HFFc6 (cell line): Measurements from ENCODE around the gene PTPRN2. TPM values are rescaled to one million over a fixed set of nuclear protein-coding genes. Genes with fewer than 3 reads are reported as not detected.

ENCODE experiments used
- DNase-seq: peaks from one replicate; pipeline ENCODE4 v3.0.0-alpha.2; 2018
- H3K27ac Mint-ChIP-seq: 2 replicates; pipeline ENCODE4 v1.8.0; 2020; ENCODE audit warnings: mild to moderate bottlenecking, mixed read lengths
- H3K27me3 Mint-ChIP-seq: 2 replicates; pipeline ENCODE4 v1.8.0; 2021; ENCODE audit warnings: mild to moderate bottlenecking, moderate library complexity, mixed read lengths; ENCODE audit not compliant: insufficient read depth
- H3K36me3 Mint-ChIP-seq: 2 replicates; pipeline ENCODE4 v1.8.0; 2021; ENCODE audit warnings: low read depth, mixed read lengths
- H3K4me1 Mint-ChIP-seq: 2 replicates; pipeline ENCODE4 v1.8.0; 2020; ENCODE audit warnings: low read depth, mixed read lengths
- H3K4me3 Mint-ChIP-seq: 2 replicates; pipeline ENCODE4 v1.8.0; 2020; ENCODE audit warnings: mild to moderate bottlenecking, moderate library complexity, mixed read lengths
- H3K9me3 Mint-ChIP-seq: 2 replicates; pipeline ENCODE4 v1.8.0; 2020; ENCODE audit warnings: mild to moderate bottlenecking, mixed read lengths
- total RNA-seq, 6 experiments: library from RNA; stranded (reverse); fragmentation: NEBNext Ultra II Directional; extraction: Animal tissue kit (Norgen Biotek cat#: 25700); gene quantifications; 2 replicates in 1 of 6; 3 replicates in 5 of 6; pipeline ENCODE4 v1.2.3, GENCODE V29; 2021
- TF ChIP-seq, protein P1 (sequence below): fragments of 200-600 bp; sonication (generic); IDR thresholded peaks from 2 replicates; pipeline ENCODE4 v1.5.0; 2021; ENCODE audit warnings: antibody characterized with exemption, mild to moderate bottlenecking

Gene PTPRN2
- total RNA-seq, 6 experiments from 2014 or later = 0.05 to 0.27 (median 0.23) TPM

DNA sequence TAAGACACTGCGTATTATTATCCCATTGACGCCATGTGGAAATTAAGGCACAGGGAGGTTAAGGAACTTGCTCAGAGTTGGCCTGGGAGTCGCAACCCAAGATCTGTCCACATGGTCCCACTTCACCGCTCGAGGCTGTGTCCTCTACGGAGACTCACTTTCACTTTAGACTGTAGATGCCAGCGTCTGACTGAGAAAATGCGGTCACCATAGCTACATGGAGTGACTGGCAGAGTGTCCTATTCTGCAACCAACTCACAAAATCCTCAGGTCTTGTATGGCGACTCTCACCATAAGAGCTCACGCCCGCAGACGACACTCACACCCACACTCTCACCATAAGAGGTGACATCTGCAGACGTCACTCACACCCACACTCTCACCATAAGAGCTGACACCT lies 257.9 kb downstream of the PTPRN2 start:
- Mint-ChIP-seq H3K36me3 (peaks cover 27% of the 10 kb centered on the region), H3K9me3 (peaks cover 70% of the 10 kb centered on the region), H3K4me1 (no peaks in the 10 kb centered on the region), H3K4me3 (no peak overlapping the region), H3K27ac (no peak overlapping the region), H3K27me3 (peaks cover 2% of the 10 kb centered on the region; the same call in 1 of the 2 replicates)
- TF ChIP-seq, protein P1, sequence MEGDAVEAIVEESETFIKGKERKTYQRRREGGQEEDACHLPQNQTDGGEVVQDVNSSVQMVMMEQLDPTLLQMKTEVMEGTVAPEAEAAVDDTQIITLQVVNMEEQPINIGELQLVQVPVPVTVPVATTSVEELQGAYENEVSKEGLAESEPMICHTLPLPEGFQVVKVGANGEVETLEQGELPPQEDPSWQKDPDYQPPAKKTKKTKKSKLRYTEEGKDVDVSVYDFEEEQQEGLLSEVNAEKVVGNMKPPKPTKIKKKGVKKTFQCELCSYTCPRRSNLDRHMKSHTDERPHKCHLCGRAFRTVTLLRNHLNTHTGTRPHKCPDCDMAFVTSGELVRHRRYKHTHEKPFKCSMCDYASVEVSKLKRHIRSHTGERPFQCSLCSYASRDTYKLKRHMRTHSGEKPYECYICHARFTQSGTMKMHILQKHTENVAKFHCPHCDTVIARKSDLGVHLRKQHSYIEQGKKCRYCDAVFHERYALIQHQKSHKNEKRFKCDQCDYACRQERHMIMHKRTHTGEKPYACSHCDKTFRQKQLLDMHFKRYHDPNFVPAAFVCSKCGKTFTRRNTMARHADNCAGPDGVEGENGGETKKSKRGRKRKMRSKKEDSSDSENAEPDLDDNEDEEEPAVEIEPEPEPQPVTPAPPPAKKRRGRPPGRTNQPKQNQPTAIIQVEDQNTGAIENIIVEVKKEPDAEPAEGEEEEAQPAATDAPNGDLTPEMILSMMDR = no peak
- no peak for DNase-seq

DNA sequence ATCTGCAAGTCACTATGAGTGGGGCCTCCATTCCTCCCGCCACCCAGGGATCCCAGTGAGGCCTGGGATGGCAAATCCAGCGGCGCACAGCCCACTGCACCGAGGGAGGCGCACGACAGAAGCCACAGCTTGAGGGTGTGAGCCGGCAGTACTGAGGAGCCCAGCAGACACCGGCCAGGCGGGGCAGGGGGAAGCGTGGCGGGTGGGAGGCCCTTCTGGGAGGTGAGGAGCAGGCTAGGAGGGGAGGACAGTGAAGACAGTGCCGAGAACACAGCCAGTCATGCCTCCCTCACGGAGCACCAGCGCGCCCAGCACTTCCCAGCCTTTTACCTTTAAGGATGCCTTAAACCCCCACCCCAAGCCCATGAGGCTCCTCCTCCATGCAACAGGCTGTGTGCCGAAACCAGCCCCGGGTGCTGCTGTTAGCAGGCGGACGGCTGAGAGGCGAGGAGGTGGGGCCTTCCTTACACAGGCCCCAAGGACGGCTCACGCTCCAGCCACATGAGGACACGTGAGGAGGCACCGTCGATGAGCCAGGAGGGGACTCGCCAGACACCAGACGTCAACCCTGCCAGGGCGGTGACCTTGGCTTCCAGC lies 258.5 kb downstream of the PTPRN2 start:
- DNase-seq = no peak
- TF ChIP-seq, protein P1 = no peak
- Mint-ChIP-seq H3K4me3 (no peak overlapping the region), H3K36me3 (peaks cover 22% of the 10 kb centered on the region), H3K27ac (no peak overlapping the region), H3K9me3 (peaks cover 69% of the 10 kb centered on the region), H3K4me1 (no peaks in the 10 kb centered on the region), H3K27me3 (no peaks in the 10 kb centered on the region; the same call in 1 of the 2 replicates)

DNA sequence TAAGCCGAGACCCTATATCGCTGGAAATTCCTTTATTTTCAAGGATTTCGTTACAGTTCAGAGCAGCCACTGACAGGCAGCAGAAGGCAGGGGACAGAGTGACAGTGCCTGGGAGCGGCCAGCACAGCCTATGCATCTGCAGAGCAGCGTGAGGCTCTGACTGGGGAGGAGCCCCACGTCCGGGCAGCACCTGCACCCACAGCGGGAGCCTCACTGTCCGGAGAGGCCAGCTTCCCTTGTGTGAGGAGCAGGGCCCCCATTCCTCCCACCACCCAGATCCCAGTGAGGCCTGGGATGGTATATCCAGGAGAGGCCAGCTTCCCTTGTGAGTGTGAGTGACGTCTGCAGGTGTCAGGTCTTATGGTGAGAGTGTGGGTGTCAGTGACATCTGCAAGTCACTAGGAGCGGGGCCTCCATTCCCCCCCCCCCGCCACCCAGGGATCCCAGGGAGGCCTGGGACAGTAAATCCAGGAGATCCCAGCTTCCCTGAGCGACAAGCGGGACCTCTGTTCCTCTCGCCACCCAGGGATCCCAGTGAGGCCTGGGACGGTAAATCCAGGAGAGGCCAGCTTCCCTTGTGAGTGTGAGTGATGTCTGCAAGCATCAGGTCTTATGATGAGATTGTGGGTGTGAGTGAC lies 259.1 kb downstream of the PTPRN2 start:
- TF ChIP-seq, protein P1 = no peak
- no peaks in the 10 kb centered on the region; the same call in 1 of the 2 replicates for H3K27me3 Mint-ChIP-seq
- H3K4me1 Mint-ChIP-seq = no peaks in the 10 kb centered on the region
- no peak for DNase-seq
- H3K4me3 Mint-ChIP-seq = no peak overlapping the region
- H3K9me3 Mint-ChIP-seq = peaks cover 69% of the 10 kb centered on the region
- peaks cover 19% of the 10 kb centered on the region for H3K36me3 Mint-ChIP-seq
- H3K27ac Mint-ChIP-seq = no peak overlapping the region

DNA sequence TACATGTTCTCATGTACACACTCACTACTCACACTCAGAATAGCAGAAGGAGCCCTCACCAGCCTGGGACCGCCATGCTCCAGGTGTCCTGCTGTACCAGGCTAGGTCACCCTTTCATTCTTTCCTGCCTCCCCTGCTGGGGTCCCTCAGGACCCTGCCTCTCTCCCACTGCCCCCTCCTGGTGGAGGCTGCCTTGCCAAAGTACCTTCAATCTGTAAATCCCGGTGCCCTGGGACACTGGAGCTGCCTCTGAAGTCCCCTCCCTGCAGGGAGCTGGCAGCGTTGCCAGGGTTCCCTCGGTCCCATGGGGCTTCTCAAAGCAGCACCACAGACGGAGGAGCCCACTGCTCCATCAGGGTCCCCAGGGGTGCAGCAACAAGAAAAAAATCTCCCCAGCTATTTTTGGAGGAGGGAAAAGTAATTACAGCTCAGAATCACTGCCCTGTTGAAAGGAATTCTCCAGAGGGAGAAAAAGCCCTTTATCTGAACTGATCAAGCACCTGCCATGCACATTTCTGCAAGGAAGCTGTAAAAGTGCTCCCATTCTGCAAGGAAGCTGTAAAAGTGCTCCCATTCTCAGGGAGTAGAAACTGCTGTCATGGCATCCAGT lies 259.9 kb downstream of the PTPRN2 start:
- Mint-ChIP-seq H3K9me3 (peaks cover 66% of the 10 kb centered on the region), H3K27me3 (no peaks in the 10 kb centered on the region; the same call in 1 of the 2 replicates), H3K4me3 (no peak overlapping the region), H3K27ac (no peak overlapping the region), H3K36me3 (peaks cover 16% of the 10 kb centered on the region), H3K4me1 (no peaks in the 10 kb centered on the region)
- no peak for DNase-seq
- TF ChIP-seq, protein P1 = no peak

DNA sequence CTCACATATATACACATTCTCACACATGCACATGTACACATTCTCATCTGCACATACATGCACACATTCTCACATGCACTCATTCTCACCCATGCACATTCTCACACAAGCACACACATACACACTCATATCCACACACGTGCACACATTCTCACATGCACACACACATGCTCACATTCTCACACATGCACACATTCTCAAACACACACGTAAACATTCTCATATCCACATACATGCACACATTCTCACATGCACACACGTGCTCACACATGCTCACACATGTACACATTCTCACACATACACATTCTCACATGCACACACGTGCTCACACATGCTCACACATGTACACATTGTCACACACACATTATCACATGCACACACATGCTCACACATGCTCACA lies 260.6 kb downstream of the PTPRN2 start:
- H3K36me3 Mint-ChIP-seq = peaks cover 11% of the 10 kb centered on the region
- DNase-seq = no peak
- no peaks in the 10 kb centered on the region for H3K27me3 Mint-ChIP-seq
- H3K9me3 Mint-ChIP-seq = peaks cover 61% of the 10 kb centered on the region
- no peak overlapping the region for H3K4me3 Mint-ChIP-seq
- no peak overlapping the region for H3K27ac Mint-ChIP-seq
- H3K4me1 Mint-ChIP-seq = no peaks in the 10 kb centered on the region
- TF ChIP-seq, protein P1 = no peak
